ENCODE measurements around the gene PLA2G4E. TPM values are rescaled to one million over a fixed set of nuclear protein-coding genes. Genes with fewer than 3 reads are reported as not detected.

Gene PLA2G4E
- total RNA-seq, 1 donor from 2014 or later, result 0.52 TPM

GRCh38 chr15:41932511-41933289 lies 88.1 kb downstream of the PLA2G4E start:
- no peaks in the 10 kb centered on the region for H3K9me3 ChIP-seq (ENCODE audit: control insufficient read depth in 3 of 3, low read length in 3 of 3)
- no peaks in the 10 kb centered on the region for H3K27me3 ChIP-seq (ENCODE audit: control insufficient read depth in 3 of 3, insufficient read depth in 3 of 3, low read length in 3 of 3)
- H3K27ac ChIP-seq (ENCODE audit: low read depth, low read length), result no peak overlapping the region
- H3K4me3 ChIP-seq (ENCODE audit: low read length in 3 of 3), result no peak overlapping the region
- peaks cover 44 to 56% (median 54%) of the 10 kb centered on the region in 3 donors for H3K4me1 ChIP-seq (ENCODE audit: control insufficient read depth in 3 of 3, insufficient read depth in 3 of 3, low read length in 3 of 3)
- H3K9ac ChIP-seq (ENCODE audit: low read depth in 1 of 3, low read length in 3 of 3), result no peak overlapping the region
- no peaks in the 10 kb centered on the region for H3K36me3 ChIP-seq (ENCODE audit: control insufficient read depth in 3 of 3, insufficient read depth in 3 of 3, low read length in 3 of 3)

- H3K9me3 ChIP-seq (ENCODE audit: control insufficient read depth in 3 of 3, low read length in 3 of 3), result no peaks in the 10 kb centered on the region
- peaks cover 43 to 54% (median 49%) of the 10 kb centered on the region in 3 donors for H3K4me1 ChIP-seq (ENCODE audit: control insufficient read depth in 3 of 3, insufficient read depth in 3 of 3, low read length in 3 of 3)
- no peak overlapping the region for H3K27ac ChIP-seq (ENCODE audit: low read depth, low read length)
- no peaks in the 10 kb centered on the region for H3K27me3 ChIP-seq (ENCODE audit: control insufficient read depth in 3 of 3, insufficient read depth in 3 of 3, low read length in 3 of 3)
- no peaks in the 10 kb centered on the region for H3K36me3 ChIP-seq (ENCODE audit: control insufficient read depth in 3 of 3, insufficient read depth in 3 of 3, low read length in 3 of 3)
- H3K4me3 ChIP-seq (ENCODE audit: low read length in 3 of 3), result no peak overlapping the region
- H3K9ac ChIP-seq (ENCODE audit: low read depth in 1 of 3, low read length in 3 of 3), result no peak overlapping the region
Observed at GRCh38 chr15:41932101-41932500, 88.7 kb downstream of the PLA2G4E start.

Other genes with a start within 250 kb of the PLA2G4E start
- gene MAPKBP1, start 246.6 kb downstream of the PLA2G4E start, total RNA-seq, result 10.4 TPM
- 1.0 TPM for gene JMJD7, start 192.9 kb downstream of the PLA2G4E start, total RNA-seq
- gene PLA2G4B, start 182.2 kb downstream of the PLA2G4E start, total RNA-seq, result 1.6 TPM
- gene SPTBN5, start 127.0 kb downstream of the PLA2G4E start, total RNA-seq, result 1.0 TPM
- 24.0 TPM for gene EHD4, start 48.5 kb downstream of the PLA2G4E start, total RNA-seq
- gene PLA2G4D, start 73.5 kb upstream of the PLA2G4E start, total RNA-seq, result not detected
- gene PLA2G4F, start 135.6 kb upstream of the PLA2G4E start, total RNA-seq, result not detected
- 29.2 TPM for gene VPS39, start 187.3 kb upstream of the PLA2G4E start, total RNA-seq